GM19025 (cell line): ENCODE results near the gene KRTAP10-2.

ENCODE experiments used
- ATAC-seq: cut with Tn5 transposase; IDR thresholded peaks from one replicate; pipeline ENCODE4 v1.9.1; 2021; ENCODE audit warnings: mild to moderate bottlenecking, low read depth, moderate library complexity; ENCODE audit not compliant: unreplicated experiment

The KRTAP10-2 gene

GRCh38 chr21:44516828-44517174, 34.5 kb downstream of the KRTAP10-2 start:
- ATAC-seq, result no peak

DNA sequence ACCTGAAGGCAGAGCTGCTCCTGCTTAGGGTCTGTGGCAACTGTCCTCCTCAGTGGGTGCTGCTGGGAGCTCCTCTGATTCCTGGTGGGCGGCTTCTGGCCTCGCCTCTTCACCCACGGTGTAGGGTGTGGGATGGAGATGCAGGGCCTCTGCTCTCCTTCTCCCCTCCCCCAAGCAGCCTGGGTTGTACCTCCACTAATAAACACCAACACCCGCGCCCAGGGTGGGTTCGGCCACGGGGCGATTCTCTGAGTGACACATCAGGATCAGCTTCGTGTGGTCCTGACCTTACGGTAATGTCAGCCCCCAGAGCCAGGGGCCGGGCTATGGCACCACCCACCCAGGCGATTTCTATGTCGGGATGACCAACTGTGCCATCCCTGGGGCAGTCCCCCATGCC, 35.0 kb downstream of the KRTAP10-2 start:
- ATAC-seq, result no peak

- ATAC-seq, result no peak
These were observed 35.7 kb downstream of the KRTAP10-2 start for GRCh38 chr21:44515359-44516165.

GRCh38 chr21:44514746-44515358, 36.5 kb downstream of the KRTAP10-2 start:
- ATAC-seq, result no peak

DNA sequence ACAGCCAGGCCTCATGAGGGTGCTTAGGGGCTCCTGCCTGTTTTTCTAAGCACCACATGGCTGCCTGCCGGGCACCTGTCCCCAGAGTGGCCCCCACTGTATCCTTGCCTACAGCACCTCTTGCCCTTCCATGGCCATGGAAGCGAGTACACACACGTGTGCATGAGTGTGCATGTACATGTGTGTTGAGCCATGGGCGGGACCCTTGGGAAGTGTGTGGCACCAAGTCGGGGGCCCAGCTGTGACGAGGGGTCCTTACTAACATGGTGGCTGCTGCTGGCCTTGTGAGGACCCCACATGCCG, 37.1 kb downstream of the KRTAP10-2 start:
- ATAC-seq, result no peak

DNA sequence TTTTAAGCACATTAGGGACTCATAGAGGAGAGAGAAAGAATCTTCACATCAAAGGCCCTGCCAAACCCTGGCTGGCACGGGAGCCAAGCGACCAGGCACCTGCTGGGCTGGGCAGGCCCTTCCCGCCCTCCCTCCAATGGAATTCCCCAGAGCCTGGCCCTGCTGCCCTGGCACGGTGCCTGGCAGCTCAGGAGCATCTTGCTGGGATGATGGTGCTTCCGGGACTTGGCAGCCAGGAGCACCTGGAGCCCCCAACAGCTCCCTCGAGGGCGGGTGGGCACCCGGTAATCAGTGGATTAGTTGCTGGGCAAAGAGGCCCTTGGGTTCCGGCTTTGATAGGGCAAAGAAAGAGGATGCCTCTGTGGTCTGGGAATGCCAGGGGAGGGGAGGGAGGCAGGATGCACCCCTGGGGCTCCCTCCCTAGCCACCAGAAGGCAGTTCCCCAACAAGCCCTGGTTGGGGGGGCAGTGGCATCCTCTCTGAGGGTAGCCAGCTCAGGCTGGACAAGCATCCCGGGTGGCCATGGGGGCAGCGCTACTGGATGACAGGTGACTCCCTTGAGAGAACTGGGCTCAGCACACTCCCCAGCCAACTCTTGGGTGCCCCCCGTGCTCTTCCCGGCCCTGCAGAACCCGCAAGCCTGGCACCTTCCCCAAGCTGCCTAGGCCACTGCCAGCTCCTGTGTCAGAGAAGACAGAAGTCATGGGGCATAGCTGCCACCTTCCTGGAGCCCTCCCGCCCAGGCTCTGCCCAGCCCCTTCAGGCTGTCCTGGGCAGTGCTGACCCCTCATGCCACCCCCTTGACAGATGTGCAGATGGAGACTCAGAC, 37.7 kb downstream of the KRTAP10-2 start:
- no peak for ATAC-seq

DNA sequence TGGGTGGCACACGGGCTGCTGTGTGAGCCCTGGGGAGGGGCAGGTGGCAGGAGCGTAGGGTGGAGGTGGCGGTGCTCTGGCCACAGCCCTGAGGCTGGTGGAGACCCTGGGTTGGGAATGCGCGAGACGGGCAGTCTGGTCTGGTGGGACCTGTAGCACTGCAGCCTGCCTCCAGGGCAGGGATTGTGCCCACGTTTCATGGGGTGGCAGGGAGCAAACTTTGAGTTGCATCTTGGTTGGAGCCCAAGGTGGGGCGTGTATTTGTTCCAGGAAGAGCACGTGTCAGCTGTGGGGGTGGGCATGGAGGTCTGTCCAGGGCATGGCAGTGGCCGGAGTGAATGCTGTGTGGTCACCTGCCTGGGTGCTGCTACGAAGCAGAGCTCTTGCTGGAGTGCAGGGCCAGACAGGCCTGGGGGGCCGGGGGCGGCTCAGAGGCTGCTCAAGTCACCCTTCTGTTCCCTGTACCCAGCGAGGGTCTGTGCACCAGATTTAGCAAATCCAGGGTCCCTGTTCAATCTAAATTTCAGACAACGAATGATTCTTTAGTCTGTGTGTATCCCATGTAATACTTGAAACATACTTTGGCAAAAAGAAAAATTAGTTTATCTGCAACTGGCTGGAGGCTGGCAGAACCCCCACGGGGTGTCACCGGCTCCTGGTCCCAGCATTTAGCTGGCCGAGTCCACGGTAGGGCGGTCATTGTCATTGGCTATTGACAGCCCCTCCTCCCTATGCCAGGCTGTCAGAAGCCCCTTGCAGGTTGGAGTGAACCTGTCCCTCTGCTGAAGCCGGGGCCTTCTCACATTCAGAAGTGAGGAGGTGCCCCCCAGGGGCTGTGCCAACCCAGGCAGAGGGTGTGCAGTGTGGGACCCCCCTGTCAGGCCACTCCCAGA, 38.6 kb downstream of the KRTAP10-2 start:
- no peak for ATAC-seq

DNA sequence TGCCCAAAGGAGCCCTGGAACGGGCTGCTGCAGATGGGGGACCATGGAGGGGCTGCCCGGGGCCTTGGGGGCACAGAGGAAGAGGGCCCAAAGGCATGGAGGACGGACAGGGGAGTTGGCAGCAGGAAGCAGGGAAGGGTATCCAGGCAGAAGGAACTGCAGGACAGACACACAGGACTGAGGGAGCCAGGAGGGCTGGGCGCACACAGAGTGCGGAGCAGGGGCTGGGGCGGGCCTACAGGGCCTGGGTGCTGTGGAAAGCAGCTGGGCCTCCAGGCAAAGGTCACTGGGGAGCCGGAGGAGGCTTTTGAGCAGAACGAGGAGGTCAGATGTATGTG, 39.4 kb downstream of the KRTAP10-2 start:
- ATAC-seq, result no peak

GRCh38 chr21:44511219-44511937, 39.9 kb downstream of the KRTAP10-2 start:
- no peak for ATAC-seq

- no peak for ATAC-seq
These were observed 40.6 kb downstream of the KRTAP10-2 start for GRCh38 chr21:44510508-44511218.

DNA sequence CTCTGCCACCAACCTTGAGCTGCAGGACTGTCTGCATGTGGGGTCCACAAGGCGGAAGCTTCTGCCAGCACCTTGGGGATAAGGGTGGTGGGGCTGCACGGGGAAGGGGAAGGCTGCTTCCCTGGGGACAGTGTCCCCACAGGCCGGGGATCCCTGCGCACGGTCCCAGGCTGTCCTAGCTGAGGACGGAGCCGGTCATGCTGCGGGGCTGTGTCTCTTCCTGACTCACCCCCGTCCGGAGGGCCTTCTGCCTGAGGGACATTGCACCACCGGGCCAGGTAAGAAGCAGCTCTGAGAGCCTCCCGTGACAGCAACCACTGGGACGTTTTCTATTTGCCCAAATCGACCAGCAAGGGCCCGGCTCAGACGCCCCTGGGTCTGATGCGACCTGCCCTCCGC, 41.2 kb downstream of the KRTAP10-2 start:
- no peak for ATAC-seq

GRCh38 chr21:44509539-44509938, 41.8 kb downstream of the KRTAP10-2 start:
- ATAC-seq, result no peak

GRCh38 chr21:44508711-44509445, 42.4 kb downstream of the KRTAP10-2 start:
- no peak for ATAC-seq

GRCh38 chr21:44508426-44508710, 42.9 kb downstream of the KRTAP10-2 start:
- ATAC-seq, result no peak

DNA sequence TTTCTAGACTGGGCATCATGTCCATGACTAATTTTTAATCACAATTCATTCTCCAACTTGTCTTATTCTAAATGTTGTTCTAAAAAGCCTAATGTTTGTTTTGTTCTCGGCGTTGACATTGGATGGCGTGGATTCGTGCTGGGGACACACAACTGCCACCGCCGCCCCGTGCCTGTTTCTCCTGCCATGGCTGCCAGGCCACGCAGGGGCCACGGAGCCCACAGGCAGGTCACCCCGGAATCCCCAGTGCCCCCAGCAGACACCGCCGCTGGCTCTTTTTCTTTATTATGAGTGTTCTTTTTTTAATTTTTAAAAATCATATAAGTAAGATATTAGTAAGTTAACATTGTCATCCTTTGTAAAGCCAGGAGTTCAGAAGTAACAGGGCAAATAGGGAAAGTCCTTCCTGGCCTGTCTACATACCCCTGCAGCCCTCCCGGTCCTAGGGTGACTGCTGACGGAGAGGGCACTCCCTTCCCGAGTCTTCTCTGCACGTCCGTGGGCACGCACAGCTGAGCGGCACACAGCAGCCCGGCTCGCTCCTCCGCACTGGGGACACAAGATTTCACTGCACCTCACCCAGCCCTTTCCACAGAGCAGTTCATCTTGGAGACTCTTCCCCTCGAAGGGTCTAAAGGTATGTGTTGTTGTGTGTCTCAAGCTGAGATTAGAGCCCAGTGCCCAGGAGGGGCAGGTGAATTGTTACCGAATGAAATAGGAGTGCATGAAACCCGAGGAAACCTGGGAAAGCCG, 43.5 kb downstream of the KRTAP10-2 start:
- ATAC-seq, result no peak

GRCh38 chr21:44506279-44507255, 44.7 kb downstream of the KRTAP10-2 start:
- ATAC-seq, result no peak

DNA sequence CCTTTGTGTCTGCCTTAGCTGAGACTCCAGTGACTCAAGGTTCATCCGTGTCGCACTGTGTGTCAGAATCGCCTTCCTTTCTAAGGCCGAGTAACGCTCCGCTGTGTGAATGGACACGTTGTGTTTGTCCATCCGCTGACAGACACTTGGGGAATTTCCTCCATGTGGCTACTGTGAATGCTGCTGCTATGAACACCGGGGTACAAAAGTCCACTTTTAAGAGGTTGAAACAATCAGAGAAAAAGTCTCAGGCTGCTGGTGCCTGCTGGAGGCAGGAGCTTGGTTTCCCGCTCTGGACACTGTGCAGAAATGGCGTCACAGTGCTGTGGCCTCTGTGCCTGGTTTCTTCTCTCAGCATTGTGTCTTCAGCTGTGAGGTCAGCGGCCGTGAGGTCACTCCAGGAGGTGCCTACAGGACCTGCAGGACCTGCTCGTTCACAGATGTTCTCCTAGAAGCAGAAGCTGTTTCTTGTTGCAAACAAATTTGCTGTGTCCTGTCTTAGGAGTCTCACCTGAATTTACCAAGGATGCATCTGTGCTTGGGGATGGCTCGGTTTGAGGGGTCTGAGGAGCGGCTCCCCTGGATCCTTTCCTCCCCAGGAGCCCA, 45.5 kb downstream of the KRTAP10-2 start:
- no peak for ATAC-seq
